Endothelial cell of umbilical vein (primary cell): Measurements from ENCODE around the gene PCDH15. TPM values are rescaled to one million over a fixed set of nuclear protein-coding genes. Genes with fewer than 3 reads are reported as not detected.
A peak's percentile ranks its signal among the peaks of the same experiment; 100 is the strongest.

Experiments
- BruUV-seq: library from RNA; stranded (reverse); fragments of 400-500 nt; replicated peaks from 2 replicates; lab custom pipeline; 2021; lab: Mats Ljungman, UMichigan
- CTCF ChIA-PET: fragments of 300-600, 350-600 bp; sonication (Branson Sonifier 250); formaldehyde crosslinking; loops from one replicate; lab custom pipeline; 2021; ENCODE audit warnings: antibody characterized with exemption, inconsistent platforms; lab: Charles Lee
- POLR2A ChIA-PET: fragments of 300-600, 350-600 bp; sonication (Branson Sonifier 250); formaldehyde crosslinking; loops from one replicate; lab custom pipeline; 2021; ENCODE audit warnings: antibody characterized with exemption, inconsistent platforms; lab: Charles Lee
- DNase-seq: peaks from one replicate; pipeline ENCODE4 v3.0.0-alpha.2; 2011; ENCODE audit warnings: low read depth, low spot score
- FAIRE-seq: peaks from 2 replicates; lab custom pipeline; 2011; peaks lifted over from hg19 to GRCh38; lab: Jason Lieb, UNC
- H2AFZ ChIP-seq: 2 replicates; pipeline ENCODE4 v1.6.0; 2012; ENCODE audit warnings: low read depth, low read length, control low read depth, inconsistent platforms
- H3K27ac ChIP-seq: 2 replicates; pipeline ENCODE4 v1.5.1; 2011; ENCODE audit warnings: low read depth, mild to moderate bottlenecking, control low read depth, low read length, moderate library complexity; ENCODE audit not compliant: insufficient read depth
- H3K27me3 ChIP-seq, 2 experiments: 2 replicates each; pipeline versions ENCODE4 v1.6.0 to v1.6.1; 2011; ENCODE audit warnings: low read length in 2 of 2, mixed read lengths in 1 of 2; ENCODE audit not compliant: control insufficient read depth in 2 of 2, insufficient read depth in 2 of 2
- H3K36me3 ChIP-seq, 2 experiments: 2 replicates in 1 of 2; 3 replicates in 1 of 2; pipeline ENCODE4 v1.5.1; 2011; ENCODE audit warnings: low read length in 2 of 2, mild to moderate bottlenecking in 1 of 2, moderate library complexity in 1 of 2; ENCODE audit not compliant: control insufficient read depth in 2 of 2, insufficient read depth in 2 of 2; ENCODE audit errors: extremely low read depth in 1 of 2
- H3K4me1 ChIP-seq: 3 replicates; pipeline ENCODE4 v1.5.1; 2011; ENCODE audit warnings: mild to moderate bottlenecking, low read length; ENCODE audit not compliant: control insufficient read depth, insufficient read depth; ENCODE audit errors: extremely low read depth
- H3K4me2 ChIP-seq: 2 replicates; pipeline ENCODE4 v1.6.1; 2011; ENCODE audit warnings: low read length, control low read depth, mixed read lengths; ENCODE audit not compliant: insufficient read depth
- H3K4me3 ChIP-seq, 3 experiments: fragments of 200-600 bp in 1 of 3; sonication (generic), shearing (Covaris generic) in 1 of 3; replicated peaks in 1 of 3; 2 replicates each; pipeline ENCODE4 v1.5.1; 2011 to 2016; ENCODE audit warnings: control low read depth in 3 of 3, low read length in 3 of 3, mild to moderate bottlenecking in 2 of 3, inconsistent platforms in 1 of 3, low read depth in 1 of 3, moderate library complexity in 1 of 3; ENCODE audit not compliant: insufficient read depth in 1 of 3
- H3K79me2 ChIP-seq: 2 replicates; pipeline ENCODE4 v1.6.0; 2012; ENCODE audit warnings: low read length, inconsistent platforms; ENCODE audit not compliant: control insufficient read depth, insufficient read depth
- H3K9ac ChIP-seq: replicated peaks from 2 replicates; pipeline ENCODE3; 2011; ENCODE audit warnings: low read length, control low read depth; ENCODE audit not compliant: insufficient read depth; ENCODE audit errors: extremely low read depth
- H3K9me1 ChIP-seq: replicated peaks from 3 replicates; pipeline ENCODE4 v1.6.0; 2011; ENCODE audit warnings: mild to moderate bottlenecking, low read length; ENCODE audit not compliant: control insufficient read depth, insufficient read depth; ENCODE audit errors: extremely low read depth
- H3K9me3 ChIP-seq: replicated peaks from 2 replicates; pipeline ENCODE4 v1.5.1; 2012; ENCODE audit warnings: low read length, inconsistent platforms; ENCODE audit not compliant: control insufficient read depth, insufficient read depth
- H4K20me1 ChIP-seq: replicated peaks from 2 replicates; pipeline ENCODE3; 2011; ENCODE audit warnings: mild to moderate bottlenecking, low read length; ENCODE audit not compliant: control insufficient read depth, insufficient read depth; ENCODE audit errors: extremely low read depth
- CTCF ChIP-seq, 2 donors: IDR thresholded peaks; 1 replicate in 1 of 2; 2 replicates in 1 of 2; pipeline ENCODE4 v1.5.1; 2011; ENCODE audit warnings: low read length in 2 of 2, mild to moderate bottlenecking in 2 of 2, moderate library complexity in 2 of 2, control low read depth in 1 of 2, inconsistent platforms in 1 of 2, low read depth in 1 of 2; ENCODE audit not compliant: insufficient read depth in 1 of 2; ENCODE audit errors: extremely low read depth in 1 of 2
- EZH2 ChIP-seq: IDR thresholded peaks from 2 replicates; pipeline ENCODE4 v1.6.1; 2012; ENCODE audit warnings: borderline replicate concordance, low read depth, mild to moderate bottlenecking, moderate library complexity, low read length, inconsistent platforms; ENCODE audit not compliant: severe bottlenecking
- FOS ChIP-seq: IDR thresholded peaks from 2 replicates; pipeline ENCODE4 v1.6.1; 2011; ENCODE audit warnings: mild to moderate bottlenecking, low read length, moderate library complexity, borderline replicate concordance; ENCODE audit not compliant: insufficient read depth
- GATA2 ChIP-seq: IDR thresholded peaks from 2 replicates; pipeline ENCODE4 v1.7.0; 2011; ENCODE audit warnings: low read depth, mild to moderate bottlenecking, moderate library complexity, mixed read lengths, low read length; ENCODE audit not compliant: insufficient read length, insufficient read depth
- JUN ChIP-seq: IDR thresholded peaks from 2 replicates; pipeline ENCODE4 v1.6.1; 2011; ENCODE audit warnings: borderline replicate concordance, low read depth; ENCODE audit not compliant: insufficient read length, insufficient read depth
- MAX ChIP-seq: IDR thresholded peaks from 2 replicates; pipeline ENCODE4 v1.6.1; 2011; ENCODE audit not compliant: insufficient read depth, insufficient read length
- MYC ChIP-seq: IDR thresholded peaks from one replicate; pipeline ENCODE4 v1.6.1; 2011; ENCODE audit warnings: mild to moderate bottlenecking, low read depth, low read length
- POLR2A ChIP-seq: IDR thresholded peaks from 2 replicates; pipeline ENCODE4 v1.6.1; 2012; ENCODE audit warnings: low read depth, mild to moderate bottlenecking, control low read depth, low read length
- POLR2AphosphoS5 ChIP-seq: IDR thresholded peaks from 2 replicates; pipeline ENCODE4 v1.6.1; 2012; ENCODE audit warnings: low read depth, mild to moderate bottlenecking, control low read depth, low read length, moderate library complexity; ENCODE audit not compliant: insufficient read depth
- dilution Hi-C: fragments of 300-500 bp; cut with MboI; formaldehyde crosslinking; loops from one replicate; pipeline ENCODE4 v1.15.0; 2019; ENCODE audit warnings: low sequenced_read_pairs; ENCODE audit not compliant: extremely low pct_ligation_motif_present
- intact Hi-C: fragments of 100-400 bp; cut with micrococcal nuclease; formaldehyde crosslinking; loops from one replicate; pipeline ENCODE4 v1.10.0; 2022
- polyA plus RNA-seq, 4 experiments: library from polyadenylated mRNA; depleted of rRNA in 3 of 4; stranded (reverse) in 3 of 4; unstranded in 1 of 4; fragments of >200 nt; gene quantifications; 2 replicates each; pipeline versions ENCODE4 v1.2.1 to v1.2.3, GENCODE V29; 2011 to 2012; ENCODE audit warnings: missing spikeins in 1 of 4
- total RNA-seq: library from RNA; stranded (reverse); gene quantifications from 2 replicates; pipeline ENCODE4 v1.2.3, GENCODE V29; 2021

The PCDH15 gene
- total and polyA plus RNA-seq, 2 donors (not counting 3 experiments of a cell fraction or from before 2014, with no cell fraction given), result 0.04 TPM; not detected in 1

- Histone ChIP-seq H3K4me3 (peak overlapping the region in 2 of 3 experiments; percentile 39 to 47), H2AFZ (peak overlapping the region; percentile 97), H3K4me1 (peaks cover 11% of the 10 kb centered on the region), H3K9me1 (no peaks in the 10 kb centered on the region), H4K20me1 (no peaks in the 10 kb centered on the region), H3K27me3 (no peaks in the 10 kb centered on the region), H3K9me3 (no peaks in the 10 kb centered on the region), H3K36me3 (no peaks in the 10 kb centered on the region), H3K27ac (peak overlapping the region; percentile 52), H3K9ac (peak overlapping the region; percentile 70), H3K79me2 (no peaks in the 10 kb centered on the region), H3K4me2 (peak overlapping the region; percentile 82)
- intact Hi-C loops, result loop anchor here (5.0 kb wide), 1 partner anchor 35 kb away; no protein-coding TSS in a partner anchor
- ChIA-PET POLR2A (no interaction called here), CTCF (interaction anchor here (0.8 to 2.4 kb wide), 3 partner anchors 9 to 52 kb away, joined by 3 to 8 read pairs (median 3); no protein-coding TSS in a partner anchor)
- no peak for FAIRE-seq
- TF ChIP-seq JUN, result no peak
- no peak for TF ChIP-seq MAX
- TF ChIP-seq POLR2AphosphoS5, result no peak
- no peak for TF ChIP-seq EZH2
- TF ChIP-seq FOS, result no peak
- no peak for TF ChIP-seq MYC
- TF ChIP-seq CTCF (IDR thresholded peaks at IDR 0.05; ENCODE audit: extremely low read depth in 1 of 2, insufficient read depth in 1 of 2, low read depth in 1 of 2, low read length in 2 of 2), result no peak
- TF ChIP-seq POLR2A, result peak; percentile 45
- TF ChIP-seq GATA2, result peak; percentile 93
- no TSS peak for BruUV-seq
- dilution Hi-C loops, result no loop called here
- DNase-seq, result peak; percentile 80
Observed at GRCh38 chr10:54622017-54622416, 179.0 kb downstream of the PCDH15 start.
